ENCODE data around the gene ACOXL. TPM values are rescaled to one million over a fixed set of nuclear protein-coding genes. Genes with fewer than 3 reads are reported as not detected.

ACOXL gene
- total RNA-seq, 4 donors from 2014 or later = not detected

DNA sequence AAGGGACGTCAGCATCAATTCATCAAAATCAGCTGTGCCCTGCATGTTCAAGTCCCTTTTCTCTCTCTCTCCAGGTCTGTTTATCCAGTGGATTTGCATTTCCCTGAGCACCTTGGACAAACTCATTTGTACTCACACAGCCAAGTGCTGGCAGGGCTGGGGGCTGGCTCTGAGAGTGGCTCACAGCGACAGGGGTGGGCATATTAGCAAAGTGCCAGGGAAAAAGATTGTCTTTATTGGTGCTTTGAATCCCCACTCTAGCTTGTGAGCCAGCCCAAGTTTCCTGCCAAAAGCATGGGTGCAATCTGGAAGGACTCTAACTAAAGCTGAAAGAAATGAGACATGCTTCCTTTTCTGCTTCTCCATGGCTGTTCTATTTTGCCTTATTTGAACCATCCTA, 56.6 kb downstream of the ACOXL start:
- TF ChIP-seq, protein P1, sequence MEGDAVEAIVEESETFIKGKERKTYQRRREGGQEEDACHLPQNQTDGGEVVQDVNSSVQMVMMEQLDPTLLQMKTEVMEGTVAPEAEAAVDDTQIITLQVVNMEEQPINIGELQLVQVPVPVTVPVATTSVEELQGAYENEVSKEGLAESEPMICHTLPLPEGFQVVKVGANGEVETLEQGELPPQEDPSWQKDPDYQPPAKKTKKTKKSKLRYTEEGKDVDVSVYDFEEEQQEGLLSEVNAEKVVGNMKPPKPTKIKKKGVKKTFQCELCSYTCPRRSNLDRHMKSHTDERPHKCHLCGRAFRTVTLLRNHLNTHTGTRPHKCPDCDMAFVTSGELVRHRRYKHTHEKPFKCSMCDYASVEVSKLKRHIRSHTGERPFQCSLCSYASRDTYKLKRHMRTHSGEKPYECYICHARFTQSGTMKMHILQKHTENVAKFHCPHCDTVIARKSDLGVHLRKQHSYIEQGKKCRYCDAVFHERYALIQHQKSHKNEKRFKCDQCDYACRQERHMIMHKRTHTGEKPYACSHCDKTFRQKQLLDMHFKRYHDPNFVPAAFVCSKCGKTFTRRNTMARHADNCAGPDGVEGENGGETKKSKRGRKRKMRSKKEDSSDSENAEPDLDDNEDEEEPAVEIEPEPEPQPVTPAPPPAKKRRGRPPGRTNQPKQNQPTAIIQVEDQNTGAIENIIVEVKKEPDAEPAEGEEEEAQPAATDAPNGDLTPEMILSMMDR (IDR thresholded peaks at IDR 0.05) = no peak
- TF ChIP-seq POLR2A (IDR thresholded peaks at IDR 0.05) = no peak
- Histone ChIP-seq H3K27me3 (no peaks in the 10 kb centered on the region), H3K9me3 (no peaks in the 10 kb centered on the region), H3K27ac (no peak overlapping the region), H3K4me3 (no peak overlapping the region), H3K4me1 (no peaks in the 10 kb centered on the region), H3K36me3 (no peaks in the 10 kb centered on the region)
- no peak for DNase-seq

DNA sequence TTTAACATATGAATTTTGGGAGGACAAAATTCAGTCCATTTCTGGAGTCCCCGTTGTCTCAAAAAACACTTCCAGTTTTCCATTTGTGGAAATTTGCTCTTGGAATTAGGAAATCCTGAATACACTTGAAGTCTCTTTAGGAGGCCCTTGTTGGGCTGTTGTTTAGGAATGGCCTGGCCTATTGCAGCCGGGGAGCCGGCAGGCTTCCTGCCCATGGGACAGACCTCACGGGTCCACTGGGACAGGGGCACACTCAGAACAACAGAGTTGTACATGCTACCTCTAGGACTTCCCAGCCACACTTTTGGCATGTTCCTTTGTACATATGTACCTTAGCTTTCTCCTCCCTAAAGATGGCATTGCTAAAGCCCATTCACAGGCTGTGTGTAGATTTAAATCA, 57.3 kb downstream of the ACOXL start:
- Histone ChIP-seq H3K4me3 (no peak overlapping the region), H3K36me3 (no peaks in the 10 kb centered on the region), H3K27me3 (no peaks in the 10 kb centered on the region), H3K9me3 (no peaks in the 10 kb centered on the region), H3K27ac (no peak overlapping the region), H3K4me1 (no peaks in the 10 kb centered on the region)
- TF ChIP-seq, protein P1 (IDR thresholded peaks at IDR 0.05) = no peak
- no peak for TF ChIP-seq POLR2A (IDR thresholded peaks at IDR 0.05)
- no peak for DNase-seq

DNA sequence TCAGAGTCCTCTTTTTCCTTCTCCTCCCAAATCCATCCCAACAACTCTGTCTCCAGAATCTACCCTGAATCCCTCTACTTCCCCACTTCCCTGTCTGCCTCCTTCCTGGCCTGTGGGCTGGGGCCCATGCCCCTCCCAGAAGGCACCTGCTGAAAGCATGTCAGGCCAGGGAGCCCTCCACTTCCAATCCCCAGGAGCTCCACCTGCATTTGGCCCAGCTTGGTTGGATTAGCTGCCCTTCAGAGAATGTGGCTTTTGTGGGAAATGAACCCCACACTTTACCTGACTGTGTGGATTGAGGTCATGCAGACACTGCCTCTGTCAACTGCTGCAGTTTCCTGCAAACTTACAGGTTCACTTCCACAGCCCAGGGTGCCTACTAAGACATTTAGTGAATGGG, 58.5 kb downstream of the ACOXL start:
- H3K9me3 ChIP-seq = no peaks in the 10 kb centered on the region

DNA sequence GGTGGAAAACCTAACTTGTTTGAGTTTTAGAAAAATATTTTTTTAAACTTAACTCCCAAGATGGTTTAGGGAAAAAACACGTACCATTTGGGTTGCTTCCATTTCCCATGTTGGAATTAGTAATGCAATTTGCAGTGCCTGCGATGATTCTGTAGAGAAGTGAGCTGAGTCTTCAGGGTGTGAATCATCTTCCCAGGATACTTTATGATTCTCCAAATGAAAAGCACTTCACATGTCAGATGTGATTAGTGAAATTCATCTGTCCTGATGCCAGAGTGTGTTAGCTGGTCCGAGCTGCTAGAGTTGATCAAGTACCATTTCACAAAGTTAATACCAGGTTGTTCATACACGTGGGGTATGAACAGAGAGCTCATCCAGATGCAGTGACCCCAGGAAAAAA, 59.1 kb downstream of the ACOXL start:
- Histone ChIP-seq H3K4me1 (no peaks in the 10 kb centered on the region), H3K27me3 (no peaks in the 10 kb centered on the region), H3K9me3 (no peaks in the 10 kb centered on the region), H3K4me3 (no peak overlapping the region), H3K27ac (no peak overlapping the region), H3K36me3 (no peaks in the 10 kb centered on the region)
- TF ChIP-seq POLR2A (IDR thresholded peaks at IDR 0.05) = no peak
- TF ChIP-seq, protein P1 (IDR thresholded peaks at IDR 0.05) = no peak
- no peak for DNase-seq

More for the DNA sequence above, 58.5 kb downstream of the ACOXL start:
- Histone ChIP-seq H3K27me3 (no peaks in the 10 kb centered on the region), H3K4me1 (no peaks in the 10 kb centered on the region), H3K27ac (no peak overlapping the region), H3K4me3 (no peak overlapping the region), H3K36me3 (no peaks in the 10 kb centered on the region)
- no peak for TF ChIP-seq POLR2A (IDR thresholded peaks at IDR 0.05)
- TF ChIP-seq, protein P1 (IDR thresholded peaks at IDR 0.05) = no peak
- no peak for DNase-seq

DNA sequence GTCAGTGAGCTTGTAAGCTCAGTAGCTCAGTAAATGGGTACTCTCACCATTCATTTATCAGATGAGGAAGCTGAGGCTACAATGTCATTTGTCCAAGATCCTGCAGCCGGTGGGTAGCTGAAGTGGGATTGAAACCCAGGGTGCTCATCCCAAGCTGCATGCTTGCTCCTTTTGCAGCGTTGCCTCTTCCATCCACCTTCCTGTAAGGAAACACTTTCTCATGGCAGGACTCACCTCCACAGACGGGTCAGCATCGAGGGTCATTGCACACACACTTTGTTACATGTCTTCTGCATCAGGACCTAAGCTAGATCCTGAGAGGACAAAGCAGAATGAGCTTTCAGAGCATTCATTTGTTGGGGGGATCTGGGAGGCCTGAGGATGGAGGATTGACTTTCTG, 60.7 kb downstream of the ACOXL start:
- no peak for DNase-seq
- TF ChIP-seq, protein P1 (IDR thresholded peaks at IDR 0.05) = no peak
- no peak for TF ChIP-seq POLR2A (IDR thresholded peaks at IDR 0.05)

DNA sequence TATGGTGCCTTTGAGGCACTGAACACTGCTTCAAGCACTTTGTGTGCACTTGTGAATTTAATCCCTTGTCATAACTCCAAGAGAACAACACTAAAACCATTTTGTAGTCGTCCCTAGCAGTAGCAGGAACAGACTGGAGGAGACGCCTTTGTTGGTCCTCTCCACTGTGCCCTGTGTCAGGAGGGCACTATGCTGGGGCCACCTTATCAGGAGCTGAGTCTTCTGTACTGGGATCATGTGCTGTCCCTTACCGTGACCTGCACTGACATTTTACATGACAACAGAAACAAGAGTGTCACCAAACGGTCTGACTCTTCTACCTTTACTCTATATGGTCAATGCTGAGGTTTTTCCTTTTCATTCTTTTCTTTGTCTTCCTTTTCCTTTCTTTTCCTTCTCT, 62.0 kb downstream of the ACOXL start:
- no peaks in the 10 kb centered on the region for H3K36me3 ChIP-seq
- H3K9me3 ChIP-seq = no peaks in the 10 kb centered on the region
- no peak for TF ChIP-seq POLR2A (IDR thresholded peaks at IDR 0.05)
- TF ChIP-seq, protein P1 (IDR thresholded peaks at IDR 0.05) = no peak
- no peaks in the 10 kb centered on the region for H3K4me1 ChIP-seq
- H3K4me3 ChIP-seq = no peak overlapping the region
- H3K27ac ChIP-seq = no peak overlapping the region
- no peak for DNase-seq
- H3K27me3 ChIP-seq = no peaks in the 10 kb centered on the region

More for the DNA sequence above, 60.7 kb downstream of the ACOXL start:
- H3K9me3 ChIP-seq = no peaks in the 10 kb centered on the region
- H3K4me3 ChIP-seq = no peak overlapping the region
- no peaks in the 10 kb centered on the region for H3K27me3 ChIP-seq
- H3K36me3 ChIP-seq = no peaks in the 10 kb centered on the region
- no peak overlapping the region for H3K27ac ChIP-seq
- no peaks in the 10 kb centered on the region for H3K4me1 ChIP-seq
